ENCODE results near the gene IRGC. TPM values are rescaled to one million over a fixed set of nuclear protein-coding genes. Genes with fewer than 3 reads are reported as not detected.

IRGC gene
- total RNA-seq, 2 donors from 2014 or later, result 15.7 TPM; not detected in 1

GRCh38 chr19:43719918-43720317 lies 4.0 kb downstream of the IRGC start:
- TF ChIP-seq POLR2AphosphoS5 (IDR thresholded peaks at IDR 0.05) (no peak), POLR2A (IDR thresholded peaks at IDR 0.05) (no peak)
- TF ChIP-seq, protein P1, sequence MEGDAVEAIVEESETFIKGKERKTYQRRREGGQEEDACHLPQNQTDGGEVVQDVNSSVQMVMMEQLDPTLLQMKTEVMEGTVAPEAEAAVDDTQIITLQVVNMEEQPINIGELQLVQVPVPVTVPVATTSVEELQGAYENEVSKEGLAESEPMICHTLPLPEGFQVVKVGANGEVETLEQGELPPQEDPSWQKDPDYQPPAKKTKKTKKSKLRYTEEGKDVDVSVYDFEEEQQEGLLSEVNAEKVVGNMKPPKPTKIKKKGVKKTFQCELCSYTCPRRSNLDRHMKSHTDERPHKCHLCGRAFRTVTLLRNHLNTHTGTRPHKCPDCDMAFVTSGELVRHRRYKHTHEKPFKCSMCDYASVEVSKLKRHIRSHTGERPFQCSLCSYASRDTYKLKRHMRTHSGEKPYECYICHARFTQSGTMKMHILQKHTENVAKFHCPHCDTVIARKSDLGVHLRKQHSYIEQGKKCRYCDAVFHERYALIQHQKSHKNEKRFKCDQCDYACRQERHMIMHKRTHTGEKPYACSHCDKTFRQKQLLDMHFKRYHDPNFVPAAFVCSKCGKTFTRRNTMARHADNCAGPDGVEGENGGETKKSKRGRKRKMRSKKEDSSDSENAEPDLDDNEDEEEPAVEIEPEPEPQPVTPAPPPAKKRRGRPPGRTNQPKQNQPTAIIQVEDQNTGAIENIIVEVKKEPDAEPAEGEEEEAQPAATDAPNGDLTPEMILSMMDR (IDR thresholded peaks at IDR 0.05), result no peak
- no peaks in the 10 kb centered on the region for H3K27me3 ChIP-seq (replicated peaks; ENCODE audit: insufficient read depth)
- WGBS, result 68% methylated on average over 5 of the region's 5 CpGs
- H3K4me1 ChIP-seq (replicated peaks), result no peaks in the 10 kb centered on the region
- no peak overlapping the region for H3K27ac ChIP-seq
- no peaks in the 10 kb centered on the region for H3K9me3 ChIP-seq
- no peak overlapping the region for H3K4me3 ChIP-seq
- intact Hi-C loops (cut with DNase I), result no loop called here
- no peaks in the 10 kb centered on the region for H3K36me3 ChIP-seq
- DNase-seq (ENCODE audit: low spot score), result no peak

DNA sequence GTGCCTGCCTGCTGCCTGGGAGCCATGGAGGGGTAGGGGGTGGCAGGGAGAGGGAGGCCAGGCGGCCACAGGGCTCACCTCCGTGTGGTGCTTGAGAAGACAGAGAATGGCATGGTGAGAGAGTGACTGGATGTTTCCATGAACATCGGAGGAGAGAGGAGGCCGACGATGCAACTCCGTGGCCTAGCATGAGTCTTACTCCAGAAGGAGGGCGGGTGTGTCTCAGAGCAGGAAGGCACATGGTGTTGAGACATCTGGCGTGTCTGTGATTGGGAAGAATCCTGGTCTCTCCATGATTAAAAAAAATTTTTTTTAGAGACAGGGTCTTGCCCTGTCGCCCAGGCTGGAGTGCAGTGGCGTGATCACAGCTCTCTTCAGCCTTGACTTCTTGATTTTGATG lies 5.1 kb downstream of the IRGC start:
- TF ChIP-seq POLR2AphosphoS5 (IDR thresholded peaks at IDR 0.05), result no peak
- TF ChIP-seq POLR2A (IDR thresholded peaks at IDR 0.05), result no peak
- TF ChIP-seq, protein P1 (IDR thresholded peaks at IDR 0.05), result no peak
- WGBS, result 85% methylated on average over 10 of the region's 10 CpGs
- intact Hi-C loops (cut with DNase I), result no loop called here
- Histone ChIP-seq H3K4me1 (replicated peaks) (no peaks in the 10 kb centered on the region), H3K27me3 (replicated peaks; ENCODE audit: insufficient read depth) (no peaks in the 10 kb centered on the region), H3K27ac (no peak overlapping the region), H3K9me3 (no peaks in the 10 kb centered on the region), H3K4me3 (no peak overlapping the region), H3K36me3 (no peaks in the 10 kb centered on the region)
- no peak for DNase-seq (ENCODE audit: low spot score)

DNA sequence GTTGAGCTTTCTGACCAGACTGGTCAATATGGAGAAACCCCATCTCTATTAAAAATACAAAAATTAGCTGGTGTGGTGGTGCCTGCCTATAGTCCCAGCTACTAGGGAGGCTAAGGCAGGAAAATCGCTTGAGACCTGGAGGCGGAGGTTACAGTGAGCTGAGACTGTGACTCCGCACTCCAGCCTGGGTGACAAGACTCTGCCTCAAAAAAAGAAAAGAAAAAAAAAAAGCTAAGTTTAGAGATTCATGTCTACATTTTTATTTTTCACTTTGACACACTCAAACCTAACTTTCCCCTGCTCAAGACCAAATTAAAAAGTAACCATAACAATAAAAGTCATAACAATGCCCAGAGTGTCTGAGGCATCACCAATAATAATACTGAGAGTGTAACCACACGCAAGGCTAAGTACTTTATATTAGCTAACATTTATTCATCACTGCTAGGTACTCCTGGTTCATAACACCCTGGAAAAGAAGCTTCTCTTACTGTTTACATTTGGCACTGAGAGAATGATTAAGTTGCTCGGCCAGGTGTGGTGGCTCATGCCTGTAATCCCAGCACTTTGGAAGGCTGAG lies 5.7 kb downstream of the IRGC start:
- H3K27ac ChIP-seq, result no peak overlapping the region
- H3K9me3 ChIP-seq, result no peaks in the 10 kb centered on the region
- no peaks in the 10 kb centered on the region for H3K27me3 ChIP-seq (replicated peaks; ENCODE audit: insufficient read depth)
- H3K4me1 ChIP-seq (replicated peaks), result no peaks in the 10 kb centered on the region
- 79% methylated on average over 5 of the region's 5 CpGs for WGBS
- no peak overlapping the region for H3K4me3 ChIP-seq
- DNase-seq (ENCODE audit: low spot score), result no peak
- intact Hi-C loops (cut with DNase I), result no loop called here
- TF ChIP-seq POLR2AphosphoS5 (IDR thresholded peaks at IDR 0.05), result no peak
- TF ChIP-seq, protein P1 (IDR thresholded peaks at IDR 0.05), result no peak
- TF ChIP-seq POLR2A (IDR thresholded peaks at IDR 0.05), result no peak
- H3K36me3 ChIP-seq, result no peaks in the 10 kb centered on the region

DNA sequence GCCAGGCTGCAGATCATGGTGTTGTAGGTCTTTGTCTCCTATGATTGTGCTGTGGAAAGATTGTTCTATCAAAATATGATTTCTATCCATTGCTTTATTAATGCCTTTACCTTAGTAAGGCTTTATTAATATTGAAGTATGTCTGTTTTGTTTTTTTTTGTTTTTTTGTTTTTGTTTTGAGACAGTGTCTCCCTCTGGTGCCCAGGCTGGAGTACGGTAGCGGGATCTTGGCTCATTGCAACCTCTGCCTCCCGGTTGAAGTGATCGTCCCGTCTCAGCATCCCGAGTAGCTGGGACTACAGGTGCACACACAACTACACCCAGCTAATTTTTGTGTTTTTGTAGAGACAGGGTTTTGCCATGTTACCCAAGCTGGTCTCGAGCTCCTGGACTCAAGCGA lies 7.7 kb downstream of the IRGC start:
- TF ChIP-seq POLR2AphosphoS5 (IDR thresholded peaks at IDR 0.05), result no peak
- TF ChIP-seq, protein P1 (IDR thresholded peaks at IDR 0.05), result no peak
- no peak for TF ChIP-seq POLR2A (IDR thresholded peaks at IDR 0.05)
- H3K9me3 ChIP-seq, result no peaks in the 10 kb centered on the region
- H3K36me3 ChIP-seq, result no peaks in the 10 kb centered on the region
- H3K27me3 ChIP-seq (replicated peaks; ENCODE audit: insufficient read depth), result no peaks in the 10 kb centered on the region
- no peaks in the 10 kb centered on the region for H3K4me1 ChIP-seq (replicated peaks)
- H3K4me3 ChIP-seq, result no peak overlapping the region
- no peak for DNase-seq (ENCODE audit: low spot score)
- intact Hi-C loops (cut with DNase I), result no loop called here
- no peak overlapping the region for H3K27ac ChIP-seq
- 61% methylated on average over 8 of the region's 8 CpGs for WGBS

GRCh38 chr19:43724896-43725295 lies 9.0 kb downstream of the IRGC start:
- Histone ChIP-seq H3K4me1 (replicated peaks) (no peaks in the 10 kb centered on the region), H3K27me3 (replicated peaks; ENCODE audit: insufficient read depth) (no peaks in the 10 kb centered on the region), H3K27ac (no peak overlapping the region), H3K9me3 (no peaks in the 10 kb centered on the region), H3K36me3 (no peaks in the 10 kb centered on the region), H3K4me3 (no peak overlapping the region)
- no peak for TF ChIP-seq POLR2AphosphoS5 (IDR thresholded peaks at IDR 0.05)
- TF ChIP-seq, protein P1 (IDR thresholded peaks at IDR 0.05), result no peak
- TF ChIP-seq POLR2A (IDR thresholded peaks at IDR 0.05), result no peak
- intact Hi-C loops (cut with DNase I), result no loop called here
- 79% methylated on average over 8 of the region's 8 CpGs for WGBS
- no peak for DNase-seq (ENCODE audit: low spot score)
